Urothelium cell line (cell line): ENCODE data around the gene THSD4.
"Not testable (repeated sequence)": the region's sequence is repeated elsewhere in the genome, so short reads cannot be mapped to it uniquely, and the experiment has no call there.

Experiments used
- DNase-seq: peaks from one replicate; pipeline ENCODE4 v3.0.0; 2011; ENCODE audit warnings: low spot score, mixed read lengths
- FAIRE-seq: peaks from 2 replicates; lab custom pipeline; 2011; peaks lifted over from hg19 to GRCh38; lab: Jason Lieb, UNC

The THSD4 gene

GRCh38 chr15:71248386-71248785, 133.1 kb downstream of the THSD4 start:
- DNase-seq: no peak

GRCh38 chr15:71249986-71250385, 134.7 kb downstream of the THSD4 start:
- FAIRE-seq: no peak
- no peak for DNase-seq

More at GRCh38 chr15:71248386-71248785, 133.1 kb downstream of the THSD4 start:
- no peak for FAIRE-seq

- DNase-seq: no peak
- FAIRE-seq: no peak
These were observed 135.8 kb downstream of the THSD4 start for GRCh38 chr15:71250936-71251583.

GRCh38 chr15:71251584-71252043, 136.3 kb downstream of the THSD4 start:
- no peak for FAIRE-seq
- no peak for DNase-seq

- FAIRE-seq: no peak
These were observed 136.9 kb downstream of the THSD4 start for GRCh38 chr15:71252044-71252739.

GRCh38 chr15:71252740-71253047, 137.4 kb downstream of the THSD4 start:
- no peak for FAIRE-seq
- no peak for DNase-seq

More at GRCh38 chr15:71252044-71252739, 136.9 kb downstream of the THSD4 start:
- DNase-seq: no peak

- DNase-seq: no peak
- no peak for FAIRE-seq
These were observed 139.2 kb downstream of the THSD4 start for GRCh38 chr15:71254491-71254890.

GRCh38 chr15:71256934-71257664, 141.8 kb downstream of the THSD4 start:
- FAIRE-seq (no peak), DNase-seq (no peak)

GRCh38 chr15:71259866-71260265, 144.6 kb downstream of the THSD4 start:
- DNase-seq (no peak), FAIRE-seq (no peak)

- FAIRE-seq: no peak
- DNase-seq: no peak
These were observed 146.1 kb downstream of the THSD4 start for GRCh38 chr15:71261418-71261817.

- DNase-seq (no peak), FAIRE-seq (no peak)
These were observed 146.6 kb downstream of the THSD4 start for GRCh38 chr15:71261909-71262308.

GRCh38 chr15:71262599-71262998, 147.3 kb downstream of the THSD4 start:
- no peak for FAIRE-seq
- no peak for DNase-seq

- DNase-seq, FAIRE-seq: not testable (repeated sequence)
These were observed 150.3 kb downstream of the THSD4 start for GRCh38 chr15:71265606-71266005.

GRCh38 chr15:71271327-71271726, 156.1 kb downstream of the THSD4 start:
- FAIRE-seq: no peak
- no peak for DNase-seq

GRCh38 chr15:71272932-71273331, 157.7 kb downstream of the THSD4 start:
- no peak for DNase-seq
- FAIRE-seq: no peak

- FAIRE-seq (no peak), DNase-seq (no peak)
These were observed 158.6 kb downstream of the THSD4 start for GRCh38 chr15:71273731-71274447.

GRCh38 chr15:71274448-71274798, 159.2 kb downstream of the THSD4 start:
- DNase-seq: no peak
- FAIRE-seq: no peak

GRCh38 chr15:71275098-71275497, 159.8 kb downstream of the THSD4 start:
- DNase-seq (no peak), FAIRE-seq (no peak)

GRCh38 chr15:71275566-71276335, 160.5 kb downstream of the THSD4 start:
- FAIRE-seq: no peak
- DNase-seq: no peak

- no peak for DNase-seq
- no peak for FAIRE-seq
These were observed 161.0 kb downstream of the THSD4 start for GRCh38 chr15:71276336-71276665.
